CD4-positive, CD25-positive, alpha-beta regulatory T cell (primary cell): ENCODE results near the gene SMAP2. TPM values are rescaled to one million over a fixed set of nuclear protein-coding genes. Genes with fewer than 3 reads are reported as not detected.

Experiments used
- ATAC-seq, 2 donors: fragments of 150-1000 bp; cut with Tn5 transposase; one replicate each; pipeline ENCODE4 v1.10.0; 2021; ENCODE audit warnings: low read depth in 2 of 2, moderate number of reproducible peaks in 2 of 2, moderate library complexity in 1 of 2
- DNase-seq, 3 donors: peaks; one replicate each; pipeline versions ENCODE4 v3.0.0 to v3.0.0-alpha.2; 2012 to 2022; ENCODE audit warnings: mixed read lengths in 1 of 3
- H3K27ac ChIP-seq: one replicate; pipeline ENCODE4 v1.7.0; 2013; ENCODE audit warnings: mild to moderate bottlenecking, low read length; ENCODE audit not compliant: insufficient read depth, poor library complexity, severe bottlenecking
- H3K27me3 ChIP-seq: one replicate; pipeline ENCODE4 v1.7.0; 2013; ENCODE audit warnings: low read length; ENCODE audit not compliant: control insufficient read depth, insufficient read depth
- H3K36me3 ChIP-seq: one replicate; pipeline ENCODE4 v1.7.0; 2013; ENCODE audit warnings: mild to moderate bottlenecking, low read length, moderate library complexity; ENCODE audit not compliant: control insufficient read depth, insufficient read depth
- H3K4me1 ChIP-seq: 2 replicates; pipeline ENCODE4 v1.7.0; 2013; ENCODE audit warnings: mild to moderate bottlenecking, low read length; ENCODE audit not compliant: insufficient read depth, control insufficient read depth, poor library complexity, severe bottlenecking
- H3K4me3 ChIP-seq: one replicate; pipeline ENCODE4 v1.7.0; 2013; ENCODE audit warnings: low read depth, mild to moderate bottlenecking, low read length, moderate library complexity
- H3K9me3 ChIP-seq, 2 experiments: 1 replicate in 1 of 2; 2 replicates in 1 of 2; pipeline ENCODE4 v1.7.0; 2013; ENCODE audit warnings: low read length in 2 of 2, mild to moderate bottlenecking in 1 of 2, moderate library complexity in 1 of 2; ENCODE audit not compliant: control insufficient read depth in 2 of 2
- H3K27ac Mint-ChIP-seq, 3 donors: one replicate each; pipeline ENCODE4 v1.8.0; 2020 to 2022; ENCODE audit warnings: mild to moderate bottlenecking in 3 of 3, mixed read lengths in 3 of 3, moderate library complexity in 2 of 3
- H3K27me3 Mint-ChIP-seq: one replicate; pipeline ENCODE4 v1.8.0; 2022; ENCODE audit warnings: mild to moderate bottlenecking, mixed read lengths
- H3K36me3 Mint-ChIP-seq: one replicate; pipeline ENCODE4 v1.8.0; 2020; ENCODE audit warnings: mixed read lengths
- H3K4me1 Mint-ChIP-seq, 4 donors: one replicate each; pipeline ENCODE4 v1.8.0; 2020 to 2022; ENCODE audit warnings: mixed read lengths in 4 of 4, mild to moderate bottlenecking in 1 of 4
- H3K4me3 Mint-ChIP-seq, 4 donors: one replicate each; pipeline ENCODE4 v1.8.0; 2020 to 2022; ENCODE audit warnings: mild to moderate bottlenecking in 4 of 4, mixed read lengths in 4 of 4, moderate library complexity in 3 of 4
- H3K9me3 Mint-ChIP-seq, 7 donors: one replicate each; pipeline ENCODE4 v1.8.0; 2020 to 2022; ENCODE audit warnings: mixed read lengths in 7 of 7, mild to moderate bottlenecking in 3 of 7, moderate library complexity in 2 of 7
- polyA plus RNA-seq, 4 donors: library from polyadenylated mRNA; unstranded; fragments of 300-500 nt; fragmentation: Illumina TruSeq; gene quantifications; one replicate each; pipeline ENCODE4 v1.2.3, GENCODE V29; 2021
- total RNA-seq: library from RNA; stranded (reverse); gene quantifications from one replicate; pipeline ENCODE4 v1.2.3, GENCODE V29; 2022

SMAP2 gene
- total and polyA plus RNA-seq, 5 donors from 2014 or later = 297 to 472 (median 398) TPM

DNA sequence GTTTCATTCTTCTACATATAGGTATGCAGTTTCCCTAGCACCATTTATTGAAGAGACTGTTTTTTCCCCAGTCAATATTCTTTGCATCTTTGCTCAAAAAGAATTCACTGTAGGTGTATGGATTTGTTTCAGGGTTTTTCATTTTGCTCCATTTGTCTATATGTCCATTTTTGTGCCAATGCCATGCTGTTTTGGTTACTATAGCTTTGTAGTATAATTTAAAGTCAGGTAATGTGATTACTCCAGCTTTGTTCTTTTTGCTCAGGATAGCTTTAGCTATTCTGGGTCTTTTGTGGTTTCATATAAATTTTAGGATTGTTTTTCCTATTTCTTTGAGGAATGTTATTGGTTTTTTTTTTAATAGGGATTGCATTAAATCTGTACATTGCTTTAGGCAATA is 15.9 kb upstream of the SMAP2 start:
- Mint-ChIP-seq H3K9me3 (peaks cover 0 to 5% (median 2%) of the 10 kb centered on the region in 7 donors), H3K27ac (no peak overlapping the region)
- no peaks in the 10 kb centered on the region for H3K27me3 ChIP-seq

DNA sequence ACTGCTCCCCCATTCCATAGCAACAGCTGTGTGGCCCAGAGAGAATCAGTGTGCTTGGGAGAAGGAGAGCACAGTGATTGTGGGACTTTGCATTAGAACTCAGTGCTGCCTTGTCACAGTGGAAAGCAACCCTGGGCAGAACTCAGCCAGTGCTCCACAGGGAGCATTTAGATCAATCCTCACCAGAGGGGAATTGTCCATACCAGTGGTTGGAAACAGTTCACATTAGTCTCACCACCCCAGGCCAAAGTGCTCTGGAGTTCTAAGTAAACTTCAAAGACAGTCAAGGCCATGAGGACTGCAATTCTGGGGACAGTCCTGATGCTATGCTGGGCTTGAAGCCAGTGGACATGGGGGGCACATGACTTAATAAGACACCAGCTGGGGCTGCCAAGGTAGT is 12.9 kb upstream of the SMAP2 start:
- H3K4me1 ChIP-seq = no peaks in the 10 kb centered on the region
- Mint-ChIP-seq H3K9me3 (peaks cover 0 to 5% (median 2%) of the 10 kb centered on the region in 7 donors), H3K4me1 (peaks cover 0 to 7% (median 2%) of the 10 kb centered on the region in 4 donors), H3K4me3 (no peak overlapping the region), H3K27me3 (peaks cover 9% of the 10 kb centered on the region), H3K36me3 (no peaks in the 10 kb centered on the region), H3K27ac (no peak overlapping the region)
- peaks cover 0 to 5% of the 10 kb centered on the region in 2 experiments for H3K9me3 ChIP-seq
- no peak for ATAC-seq
- no peak for DNase-seq
- H3K4me3 ChIP-seq = no peak overlapping the region
- H3K27ac ChIP-seq = no peak overlapping the region
- no peaks in the 10 kb centered on the region for H3K36me3 ChIP-seq
- H3K27me3 ChIP-seq = no peaks in the 10 kb centered on the region

More for the DNA sequence above, 15.9 kb upstream of the SMAP2 start:
- Mint-ChIP-seq H3K27me3 (peaks cover 5% of the 10 kb centered on the region), H3K4me1 (peaks cover 0 to 2% (median 1%) of the 10 kb centered on the region in 4 donors), H3K4me3 (no peak overlapping the region), H3K36me3 (no peaks in the 10 kb centered on the region)
- Histone ChIP-seq H3K27ac (no peak overlapping the region), H3K4me3 (no peak overlapping the region), H3K4me1 (no peaks in the 10 kb centered on the region), H3K9me3 (peaks cover 0 to 5% of the 10 kb centered on the region in 2 experiments), H3K36me3 (no peaks in the 10 kb centered on the region)
- ATAC-seq (no peak), DNase-seq (no peak)

DNA sequence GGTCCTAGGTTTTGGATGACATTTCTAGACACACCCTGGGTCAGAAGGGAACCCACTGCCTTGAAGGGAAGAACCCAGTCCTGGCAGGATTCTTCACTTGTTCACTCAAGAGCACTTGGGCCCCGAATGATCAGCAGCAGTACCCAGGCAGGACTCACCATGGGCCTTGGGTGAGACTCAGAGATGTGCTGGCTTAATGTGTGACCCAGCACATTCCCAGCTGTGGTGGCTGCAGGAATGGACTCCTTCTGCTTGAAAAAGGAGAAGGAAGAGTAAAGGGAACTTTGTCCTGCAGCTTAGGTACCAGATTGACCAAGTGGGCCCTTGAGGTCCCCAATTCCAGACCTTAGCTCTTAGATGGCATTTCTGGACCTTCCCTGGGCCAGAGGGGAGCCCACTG is 12.3 kb upstream of the SMAP2 start:
- Mint-ChIP-seq H3K27ac (no peak overlapping the region), H3K9me3 (peaks cover 0 to 5% (median 2%) of the 10 kb centered on the region in 7 donors), H3K36me3 (no peaks in the 10 kb centered on the region), H3K4me1 (peaks cover 0 to 7% (median 2%) of the 10 kb centered on the region in 4 donors), H3K27me3 (peaks cover 9% of the 10 kb centered on the region), H3K4me3 (no peak overlapping the region)
- Histone ChIP-seq H3K27ac (no peak overlapping the region), H3K4me1 (no peaks in the 10 kb centered on the region), H3K27me3 (no peaks in the 10 kb centered on the region), H3K4me3 (no peak overlapping the region), H3K9me3 (peaks cover 0 to 5% of the 10 kb centered on the region in 2 experiments), H3K36me3 (no peaks in the 10 kb centered on the region)
- no peak for DNase-seq
- no peak for ATAC-seq

DNA sequence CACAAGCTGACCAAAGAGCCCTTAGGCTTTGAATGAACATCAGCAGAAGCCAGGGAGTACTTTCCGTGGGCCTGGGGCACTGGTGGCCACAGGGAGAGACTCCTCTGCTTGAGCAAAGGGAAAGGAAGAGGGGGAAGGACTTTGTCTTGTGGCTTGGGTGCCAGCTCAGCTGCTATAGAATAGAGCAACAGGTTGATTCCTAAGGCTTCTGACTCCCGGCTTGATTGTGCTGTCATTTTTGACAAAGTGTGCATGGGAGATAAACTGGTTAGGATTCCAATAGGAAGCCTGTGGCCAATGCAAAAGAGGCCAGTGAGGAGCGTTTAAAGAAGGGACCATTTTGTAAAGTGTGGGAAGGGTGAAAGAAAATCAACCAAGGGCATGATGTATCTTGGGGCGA is 11.9 kb upstream of the SMAP2 start:
- Mint-ChIP-seq H3K27ac (no peak overlapping the region), H3K36me3 (no peaks in the 10 kb centered on the region), H3K27me3 (peaks cover 9% of the 10 kb centered on the region), H3K9me3 (peaks cover 0 to 5% (median 2%) of the 10 kb centered on the region in 7 donors), H3K4me1 (peaks cover 0 to 7% (median 2%) of the 10 kb centered on the region in 4 donors), H3K4me3 (no peak overlapping the region)
- no peaks in the 10 kb centered on the region for H3K27me3 ChIP-seq
- ATAC-seq (no peak), DNase-seq (no peak)
- H3K36me3 ChIP-seq = no peaks in the 10 kb centered on the region
- H3K4me1 ChIP-seq = no peaks in the 10 kb centered on the region
- peaks cover 0 to 5% of the 10 kb centered on the region in 2 experiments for H3K9me3 ChIP-seq
- H3K4me3 ChIP-seq = no peak overlapping the region
- H3K27ac ChIP-seq = no peak overlapping the region

DNA sequence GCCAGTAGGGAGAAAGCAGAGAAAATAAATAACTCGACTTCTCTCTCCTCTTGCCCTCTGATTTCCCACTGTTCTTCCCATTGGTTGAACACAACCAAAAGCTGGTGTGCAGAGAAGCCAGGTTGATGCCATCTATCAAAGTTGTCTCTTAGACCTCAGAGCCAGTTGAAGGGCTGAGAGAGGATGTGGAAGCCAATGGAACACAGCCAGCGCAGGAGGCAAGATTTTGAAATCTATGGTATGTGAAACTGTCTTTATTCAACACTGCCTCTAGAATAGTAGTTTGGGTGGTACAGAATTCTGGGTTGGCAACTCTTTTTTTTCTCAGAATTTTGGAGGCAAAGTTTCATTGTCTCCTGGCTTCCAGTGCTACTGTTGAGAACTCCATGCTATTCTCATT is 11.3 kb upstream of the SMAP2 start:
- Histone ChIP-seq H3K27ac (no peak overlapping the region), H3K4me1 (no peaks in the 10 kb centered on the region), H3K9me3 (peaks cover 0 to 5% of the 10 kb centered on the region in 2 experiments), H3K36me3 (no peaks in the 10 kb centered on the region), H3K27me3 (no peaks in the 10 kb centered on the region), H3K4me3 (no peak overlapping the region)
- no peaks in the 10 kb centered on the region for H3K36me3 Mint-ChIP-seq
- ATAC-seq (no peak), DNase-seq (no peak)
- H3K4me3 Mint-ChIP-seq = no peak overlapping the region
- peaks cover 0 to 5% (median 2%) of the 10 kb centered on the region in 7 donors for H3K9me3 Mint-ChIP-seq
- no peak overlapping the region for H3K27ac Mint-ChIP-seq
- H3K27me3 Mint-ChIP-seq = peaks cover 9% of the 10 kb centered on the region
- H3K4me1 Mint-ChIP-seq = peaks cover 0 to 7% (median 2%) of the 10 kb centered on the region in 4 donors

DNA sequence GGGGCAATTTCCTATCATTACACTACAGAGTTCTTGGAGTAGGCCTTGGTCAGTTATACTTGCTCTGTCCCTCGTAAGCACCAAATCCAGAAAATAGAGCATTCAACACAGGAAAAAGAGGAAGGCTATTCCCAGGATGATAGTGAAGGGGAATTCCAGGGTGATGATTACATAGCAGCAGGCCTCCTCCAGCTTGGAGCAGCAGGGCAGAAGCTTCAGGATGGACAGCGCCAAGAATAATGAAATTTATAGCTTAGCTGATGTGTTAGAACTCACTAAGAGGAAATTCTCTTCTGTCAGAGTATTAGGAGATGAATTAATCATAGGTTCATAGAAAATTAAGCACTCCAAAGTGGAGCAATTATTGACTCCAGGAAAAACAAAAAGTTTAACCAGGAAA is 10.8 kb upstream of the SMAP2 start:
- peaks cover 0 to 7% (median 2%) of the 10 kb centered on the region in 4 donors for H3K4me1 Mint-ChIP-seq
- H3K9me3 Mint-ChIP-seq = peaks cover 0 to 5% (median 2%) of the 10 kb centered on the region in 7 donors
- peaks cover 9% of the 10 kb centered on the region for H3K27me3 Mint-ChIP-seq
- H3K9me3 ChIP-seq = peaks cover 0 to 3% of the 10 kb centered on the region in 2 experiments
- H3K4me3 Mint-ChIP-seq = no peak overlapping the region
- H3K4me3 ChIP-seq = no peak overlapping the region
- no peaks in the 10 kb centered on the region for H3K4me1 ChIP-seq
- no peak overlapping the region for H3K27ac Mint-ChIP-seq
- H3K36me3 Mint-ChIP-seq = no peaks in the 10 kb centered on the region
- no peaks in the 10 kb centered on the region for H3K36me3 ChIP-seq
- no peak overlapping the region for H3K27ac ChIP-seq
- no peaks in the 10 kb centered on the region for H3K27me3 ChIP-seq
- DNase-seq (no peak), ATAC-seq (no peak)

DNA sequence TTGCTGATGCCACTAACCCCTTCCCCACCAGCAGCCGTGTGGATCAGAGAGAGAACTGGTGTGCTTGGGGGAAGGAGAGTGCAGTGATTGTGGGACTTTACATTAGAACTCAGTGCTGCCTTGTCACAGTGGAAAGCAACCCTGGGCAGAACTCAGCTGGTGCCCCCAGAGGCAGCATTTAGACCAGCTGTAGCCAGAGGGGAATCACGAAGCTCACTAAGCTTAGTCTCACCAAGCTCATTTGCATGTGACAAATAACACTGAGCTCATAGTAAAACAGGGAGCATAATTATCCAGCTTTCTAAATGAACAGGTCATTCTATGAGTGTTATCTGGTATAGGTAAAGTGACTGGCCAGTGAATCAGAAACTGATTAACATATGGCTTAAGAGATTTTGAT is 9.8 kb upstream of the SMAP2 start:
- no peaks in the 10 kb centered on the region for H3K4me1 ChIP-seq
- peaks cover 0 to 3% (median under 1%) of the 10 kb centered on the region in 7 donors for H3K9me3 Mint-ChIP-seq
- H3K36me3 ChIP-seq = no peaks in the 10 kb centered on the region
- peaks cover 0 to 7% (median 2%) of the 10 kb centered on the region in 4 donors for H3K4me1 Mint-ChIP-seq
- H3K27me3 Mint-ChIP-seq = peaks cover 9% of the 10 kb centered on the region
- no peaks in the 10 kb centered on the region for H3K27me3 ChIP-seq
- no peak overlapping the region for H3K4me3 ChIP-seq
- H3K36me3 Mint-ChIP-seq = no peaks in the 10 kb centered on the region
- ATAC-seq (peak; percentile 50 to 66), DNase-seq (no peak)
- no peak overlapping the region for H3K27ac ChIP-seq
- H3K4me3 Mint-ChIP-seq = no peak overlapping the region
- H3K9me3 ChIP-seq = no peaks in the 10 kb centered on the region
- peak overlapping the region in 1 of 3 donors; percentile 58 for H3K27ac Mint-ChIP-seq

DNA sequence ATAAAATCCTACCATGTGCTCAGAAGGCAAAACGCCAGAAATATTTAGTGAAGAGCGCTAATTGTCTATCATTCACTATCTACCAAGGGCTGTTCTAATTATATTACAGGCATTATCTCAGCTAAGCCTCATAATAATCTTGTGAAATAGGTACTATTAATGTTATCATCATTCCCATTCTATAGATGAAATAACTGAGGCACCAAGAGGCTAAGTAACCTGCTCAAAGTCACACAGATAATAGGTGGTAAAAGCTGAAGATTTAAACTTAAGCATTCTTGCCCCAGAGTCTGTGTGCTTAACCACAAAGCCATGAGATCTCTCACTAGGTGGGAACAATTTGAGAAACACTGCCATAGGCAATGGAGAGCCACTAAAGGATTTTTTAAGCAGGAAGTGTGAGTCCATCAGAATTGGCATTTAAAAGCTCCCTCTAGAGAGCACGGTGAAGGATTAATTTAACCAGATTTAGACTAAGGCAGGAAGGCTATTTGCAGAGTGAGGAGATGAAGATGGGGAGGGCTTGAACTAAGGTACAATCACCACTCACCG is 1.7 kb upstream of the SMAP2 start:
- Histone ChIP-seq H3K4me1 (peaks cover 26% of the 10 kb centered on the region), H3K36me3 (peaks cover 4% of the 10 kb centered on the region), H3K27me3 (no peaks in the 10 kb centered on the region), H3K27ac (peak overlapping the region; percentile 21), H3K4me3 (no peak overlapping the region), H3K9me3 (no peaks in the 10 kb centered on the region)
- Mint-ChIP-seq H3K36me3 (peaks cover 17% of the 10 kb centered on the region), H3K4me3 (peak overlapping the region; percentile 4 to 98 (median 40)), H3K27ac (peak overlapping the region in 2 of 3 donors; percentile 72 to 98), H3K9me3 (peaks cover 0 to 4% (median 0%) of the 10 kb centered on the region in 7 donors), H3K27me3 (peaks cover 5% of the 10 kb centered on the region), H3K4me1 (peaks cover 14 to 38% (median 22%) of the 10 kb centered on the region in 4 donors)
- no peak for ATAC-seq
- DNase-seq = no peak
